ENCODE results near the gene POU3F4.

DNA sequence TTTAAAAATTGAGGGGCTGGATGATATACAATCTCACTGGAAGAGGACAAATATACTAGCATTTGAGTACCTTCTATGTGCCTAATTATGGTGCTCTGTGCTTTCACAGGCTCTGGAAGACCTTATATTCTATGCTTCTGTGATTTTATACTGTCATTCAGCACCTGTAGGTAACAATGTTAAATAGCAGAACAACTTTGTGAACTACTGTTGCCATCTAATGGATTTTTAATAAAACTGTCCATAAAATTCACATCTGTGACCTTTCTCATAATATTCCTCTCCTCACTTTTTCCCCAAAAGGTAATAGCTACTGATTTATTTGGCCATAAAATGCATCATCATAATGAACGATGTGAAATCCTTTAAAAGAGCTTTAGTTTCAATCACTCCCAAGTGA is 21.9 kb downstream of the POU3F4 start:
- no peak for TF ChIP-seq POLR2AphosphoS5 (IDR thresholded peaks at IDR 0.05; ENCODE audit: low read depth, low read length)
- TF ChIP-seq, protein P1, sequence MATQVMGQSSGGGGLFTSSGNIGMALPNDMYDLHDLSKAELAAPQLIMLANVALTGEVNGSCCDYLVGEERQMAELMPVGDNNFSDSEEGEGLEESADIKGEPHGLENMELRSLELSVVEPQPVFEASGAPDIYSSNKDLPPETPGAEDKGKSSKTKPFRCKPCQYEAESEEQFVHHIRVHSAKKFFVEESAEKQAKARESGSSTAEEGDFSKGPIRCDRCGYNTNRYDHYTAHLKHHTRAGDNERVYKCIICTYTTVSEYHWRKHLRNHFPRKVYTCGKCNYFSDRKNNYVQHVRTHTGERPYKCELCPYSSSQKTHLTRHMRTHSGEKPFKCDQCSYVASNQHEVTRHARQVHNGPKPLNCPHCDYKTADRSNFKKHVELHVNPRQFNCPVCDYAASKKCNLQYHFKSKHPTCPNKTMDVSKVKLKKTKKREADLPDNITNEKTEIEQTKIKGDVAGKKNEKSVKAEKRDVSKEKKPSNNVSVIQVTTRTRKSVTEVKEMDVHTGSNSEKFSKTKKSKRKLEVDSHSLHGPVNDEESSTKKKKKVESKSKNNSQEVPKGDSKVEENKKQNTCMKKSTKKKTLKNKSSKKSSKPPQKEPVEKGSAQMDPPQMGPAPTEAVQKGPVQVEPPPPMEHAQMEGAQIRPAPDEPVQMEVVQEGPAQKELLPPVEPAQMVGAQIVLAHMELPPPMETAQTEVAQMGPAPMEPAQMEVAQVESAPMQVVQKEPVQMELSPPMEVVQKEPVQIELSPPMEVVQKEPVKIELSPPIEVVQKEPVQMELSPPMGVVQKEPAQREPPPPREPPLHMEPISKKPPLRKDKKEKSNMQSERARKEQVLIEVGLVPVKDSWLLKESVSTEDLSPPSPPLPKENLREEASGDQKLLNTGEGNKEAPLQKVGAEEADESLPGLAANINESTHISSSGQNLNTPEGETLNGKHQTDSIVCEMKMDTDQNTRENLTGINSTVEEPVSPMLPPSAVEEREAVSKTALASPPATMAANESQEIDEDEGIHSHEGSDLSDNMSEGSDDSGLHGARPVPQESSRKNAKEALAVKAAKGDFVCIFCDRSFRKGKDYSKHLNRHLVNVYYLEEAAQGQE (IDR thresholded peaks at IDR 0.05; ENCODE audit: insufficient read depth in 1 of 2, low read depth in 2 of 2, low read length in 2 of 2) = no peak

Data from PFSK-1 (cell line).